ENCODE measurements around the gene MICAL3. TPM values are rescaled to one million over a fixed set of nuclear protein-coding genes. Genes with fewer than 3 reads are reported as not detected.

Gene MICAL3
- total RNA-seq, 1 experiment from 2014 or later, result 15.2 TPM

GRCh38 chr22:17978027-17978426 is 46.3 kb downstream of the MICAL3 start:
- no peak for DNase-seq (ENCODE audit: extremely low read depth, low read depth)

- no peak for DNase-seq (ENCODE audit: extremely low read depth, low read depth)
These were observed 47.0 kb downstream of the MICAL3 start for GRCh38 chr22:17977371-17977770.

GRCh38 chr22:17976121-17976520 is 48.2 kb downstream of the MICAL3 start:
- no peak for DNase-seq (ENCODE audit: extremely low read depth, low read depth)

- DNase-seq (ENCODE audit: extremely low read depth, low read depth), result no peak
These were observed 49.5 kb downstream of the MICAL3 start for GRCh38 chr22:17974703-17975372.

GRCh38 chr22:17974087-17974486 is 50.3 kb downstream of the MICAL3 start:
- DNase-seq (ENCODE audit: extremely low read depth, low read depth), result no peak

GRCh38 chr22:17973217-17973616 is 51.1 kb downstream of the MICAL3 start:
- no peak for DNase-seq (ENCODE audit: extremely low read depth, low read depth)

- peak; percentile 23 for DNase-seq (ENCODE audit: extremely low read depth, low read depth)
These were observed 51.8 kb downstream of the MICAL3 start for GRCh38 chr22:17972385-17973191.

- no peak for DNase-seq (ENCODE audit: extremely low read depth, low read depth)
These were observed 52.6 kb downstream of the MICAL3 start for GRCh38 chr22:17971711-17972110.

- no peak for DNase-seq (ENCODE audit: extremely low read depth, low read depth)
These were observed 54.1 kb downstream of the MICAL3 start for GRCh38 chr22:17970201-17970708.

GRCh38 chr22:17969701-17970113 is 54.7 kb downstream of the MICAL3 start:
- peak; percentile 28 for DNase-seq (ENCODE audit: extremely low read depth, low read depth)

- no peak for DNase-seq (ENCODE audit: extremely low read depth, low read depth)
These were observed 56.2 kb downstream of the MICAL3 start for GRCh38 chr22:17968126-17968525.

GRCh38 chr22:17966403-17966717 is 58.0 kb downstream of the MICAL3 start:
- DNase-seq (ENCODE audit: extremely low read depth, low read depth), result no peak

- DNase-seq (ENCODE audit: extremely low read depth, low read depth), result no peak
These were observed 58.6 kb downstream of the MICAL3 start for GRCh38 chr22:17965538-17966402.

- DNase-seq (ENCODE audit: extremely low read depth, low read depth), result no peak
These were observed 59.7 kb downstream of the MICAL3 start for GRCh38 chr22:17964643-17965042.

- no peak for DNase-seq (ENCODE audit: extremely low read depth, low read depth)
These were observed 60.2 kb downstream of the MICAL3 start for GRCh38 chr22:17964156-17964555.

GRCh38 chr22:17963015-17963414 is 61.3 kb downstream of the MICAL3 start:
- DNase-seq (ENCODE audit: extremely low read depth, low read depth), result no peak

- no peak for DNase-seq (ENCODE audit: extremely low read depth, low read depth)
These were observed 62.2 kb downstream of the MICAL3 start for GRCh38 chr22:17962168-17962567.

GRCh38 chr22:17961446-17961729 is 63.0 kb downstream of the MICAL3 start:
- DNase-seq (ENCODE audit: extremely low read depth, low read depth), result no peak

- DNase-seq (ENCODE audit: extremely low read depth, low read depth), result no peak
These were observed 63.5 kb downstream of the MICAL3 start for GRCh38 chr22:17960695-17961445.

- no peak for DNase-seq (ENCODE audit: extremely low read depth, low read depth)
These were observed 64.3 kb downstream of the MICAL3 start for GRCh38 chr22:17960011-17960410.

- no peak for DNase-seq (ENCODE audit: extremely low read depth, low read depth)
These were observed 66.2 kb downstream of the MICAL3 start for GRCh38 chr22:17958166-17958565.
